HCT116 (cell line): ENCODE results near the gene SLC23A3. TPM values are rescaled to one million over a fixed set of nuclear protein-coding genes. Genes with fewer than 3 reads are reported as not detected.

Experiments used
- ATAC-seq: fragments of 200-7000 bp; cut with Tn5 transposase; 2 replicates; pipeline ENCODE4 v1.9.1; 2020; ENCODE audit warnings: mild to moderate bottlenecking, moderate library complexity
- BruUV-seq: library from RNA; stranded (reverse); fragments of 400-500 nt; replicated peaks from 2 replicates; lab custom pipeline; 2021; lab: Mats Ljungman, UMichigan
- CTCF ChIA-PET: fragments of 300-600 bp; sonication (Branson Sonifier 250); formaldehyde crosslinking; loops from one replicate; lab custom pipeline; 2021; ENCODE audit warnings: antibody characterized with exemption; lab: Charles Lee
- POLR2A ChIA-PET: fragments of 300-600, 350-600 bp; sonication (Branson Sonifier 250); formaldehyde crosslinking; loops from one replicate; lab custom pipeline; 2021; ENCODE audit warnings: antibody characterized with exemption; lab: Charles Lee
- RAD21 ChIA-PET, 2 experiments: fragments of 300-600 bp; sonication (Branson Sonifier 250); formaldehyde crosslinking; loops; one replicate each; lab custom pipeline; 2023; ENCODE audit warnings: low total read pairs in 2 of 2; ENCODE audit not compliant: uncharacterized antibody in 2 of 2, unreplicated experiment in 2 of 2, low non-redundant PET in 1 of 2; lab: Charles Lee
- DNase-seq: peaks from one replicate; pipeline ENCODE4 v3.0.0-alpha.2; 2010; ENCODE audit warnings: low read depth, low spot score
- H2AFZ ChIP-seq: fragments of 200-600 bp; shearing (Covaris generic), sonication (generic); 2 replicates; pipeline ENCODE4 v1.6.1; 2017; ENCODE audit warnings: low read depth, mixed run types, mixed read lengths, antibody characterized with exemption, low read length; ENCODE audit not compliant: poor library complexity, severe bottlenecking
- H3K27ac ChIP-seq: 2 replicates; pipeline ENCODE4 v1.5.1; 2012; ENCODE audit warnings: low read depth, low read length
- H3K27me3 ChIP-seq: fragments of 200-600 bp; sonication (generic); 2 replicates; pipeline ENCODE4 v1.6.1; 2016; ENCODE audit warnings: mixed run types, low read length, mixed read lengths; ENCODE audit not compliant: insufficient read depth
- H3K36me3 ChIP-seq, 2 experiments: fragments of 200-500 bp in 1 of 2; fragments of 200-600 bp in 1 of 2; sonication (Bioruptor generic) in 1 of 2; sonication (generic) in 1 of 2; 2 replicates each; pipeline versions ENCODE4 v1.5.1 to v1.6.1; 2014 to 2016; ENCODE audit warnings: low read length in 2 of 2, inconsistent platforms in 1 of 2, mixed read lengths in 1 of 2, mixed run types in 1 of 2; ENCODE audit not compliant: insufficient read depth in 2 of 2, control insufficient read depth in 1 of 2
- H3K4me1 ChIP-seq, 2 experiments: fragments of 200-600 bp in 1 of 2; sonication (generic) in 1 of 2; 2 replicates each; pipeline versions ENCODE4 v1.5.1 to v1.6.1; 2012 to 2017; ENCODE audit warnings: low read length in 2 of 2, inconsistent platforms in 1 of 2, mild to moderate bottlenecking in 1 of 2, mixed read lengths in 1 of 2, mixed run types in 1 of 2, moderate library complexity in 1 of 2; ENCODE audit not compliant: insufficient read depth in 2 of 2, control insufficient read depth in 1 of 2
- H3K4me2 ChIP-seq: fragments of 200-600 bp; sonication (generic); 2 replicates; pipeline ENCODE4 v1.6.1; 2017; ENCODE audit warnings: mixed run types, low read length, mixed read lengths
- H3K4me3 ChIP-seq, 2 experiments: fragments of 200-600 bp in 1 of 2; sonication (generic) in 1 of 2; replicated peaks in 1 of 2; 2 replicates each; pipeline ENCODE4 v1.5.1; 2011 to 2016; ENCODE audit warnings: low read length in 2 of 2, control low read depth in 1 of 2, low read depth in 1 of 2, mild to moderate bottlenecking in 1 of 2, mixed read lengths in 1 of 2, mixed run types in 1 of 2
- H3K79me2 ChIP-seq: fragments of 200-600 bp; sonication (generic); 2 replicates; pipeline ENCODE4 v1.6.1; 2017; ENCODE audit warnings: mild to moderate bottlenecking, mixed run types, low read length, moderate library complexity, mixed read lengths; ENCODE audit not compliant: insufficient read depth
- H3K9ac ChIP-seq: fragments of 200-600 bp; sonication (generic); 2 replicates; pipeline ENCODE4 v1.6.1; 2016; ENCODE audit warnings: low read length, mixed read lengths
- H3K9me2 ChIP-seq: fragments of 200-600 bp; sonication (generic), shearing (Covaris generic); 2 replicates; pipeline ENCODE4 v1.6.1; 2017; ENCODE audit warnings: mixed run types, mild to moderate bottlenecking, moderate library complexity; ENCODE audit not compliant: insufficient read depth
- H3K9me3 ChIP-seq, 2 experiments: fragments of 200-500 bp in 1 of 2; fragments of 200-600 bp in 1 of 2; sonication (Bioruptor generic) in 1 of 2; sonication (generic) in 1 of 2; 2 replicates each; pipeline ENCODE4 v1.6.1; 2014 to 2017; ENCODE audit warnings: low read length in 2 of 2, mixed read lengths in 2 of 2, inconsistent platforms in 1 of 2, low read depth in 1 of 2, mild to moderate bottlenecking in 1 of 2, mixed run types in 1 of 2, moderate library complexity in 1 of 2; ENCODE audit not compliant: control insufficient read depth in 1 of 2, insufficient read depth in 1 of 2
- H4K20me1 ChIP-seq: fragments of 200-600 bp; sonication (generic), shearing (Covaris generic); 2 replicates; pipeline ENCODE4 v1.6.1; 2017; ENCODE audit warnings: mixed run types, mild to moderate bottlenecking, moderate library complexity; ENCODE audit not compliant: insufficient read depth
- ATF3 ChIP-seq: IDR thresholded peaks from 2 replicates; pipeline ENCODE4 v1.6.1; 2012
- CTCF ChIP-seq, 3 experiments: fragments of 200-600 bp in 1 of 3; sonication (generic) in 1 of 3; IDR thresholded peaks in 2 of 3; conservative IDR thresholded peaks in 1 of 3; 2 replicates each; pipeline ENCODE4 v1.5.1; 2012 to 2017; ENCODE audit warnings: low read depth in 2 of 3, low read length in 2 of 3, antibody characterized with exemption in 1 of 3, borderline replicate concordance in 1 of 3, control low read depth in 1 of 3, mild to moderate bottlenecking in 1 of 3, mixed read lengths in 1 of 3, mixed run types in 1 of 3, moderate library complexity in 1 of 3; ENCODE audit not compliant: insufficient read depth in 1 of 3
- SIN3A ChIP-seq: IDR thresholded peaks from 2 replicates; pipeline ENCODE4 v1.6.1; 2012; ENCODE audit warnings: low read depth
- ZBTB33 ChIP-seq: IDR thresholded peaks from 2 replicates; pipeline ENCODE4 v1.6.1; 2011; ENCODE audit warnings: mild to moderate bottlenecking, low read length, moderate library complexity; ENCODE audit not compliant: insufficient replicate concordance; ENCODE audit errors: extremely low read depth
- intact Hi-C: fragments of 100-400 bp; cut with micrococcal nuclease; formaldehyde crosslinking; loops from 2 replicates; pipeline ENCODE4 v1.10.0; 2022
- total RNA-seq: library from RNA; stranded (reverse); gene quantifications from one replicate; pipeline ENCODE4 v1.2.1, GENCODE V29; 2021; ENCODE audit not compliant: unreplicated experiment
- TF ChIP-seq, protein P1 (sequence below): IDR thresholded peaks from 2 replicates; pipeline ENCODE4 v1.6.1; 2012; ENCODE audit warnings: low read depth

SLC23A3 gene
- total RNA-seq, 1 experiment from 2014 or later, result 4.8 TPM

GRCh38 chr2:219172231-219173154 is 2.7 kb upstream of the SLC23A3 start:
- RAD21 ChIA-PET, result no interaction called here
- no peak overlapping the region for H3K9ac ChIP-seq
- H3K9me2 ChIP-seq, result no peaks in the 10 kb centered on the region
- peaks cover 5 to 14% of the 10 kb centered on the region in 2 experiments for H3K4me1 ChIP-seq
- H3K27me3 ChIP-seq, result no peaks in the 10 kb centered on the region
- no TSS peak for BruUV-seq
- H3K79me2 ChIP-seq, result peaks cover 7% of the 10 kb centered on the region; the same call in 1 of the 2 replicates
- H3K4me2 ChIP-seq, result no peak overlapping the region
- H3K27ac ChIP-seq, result no peak overlapping the region
- no peak overlapping the region for H2AFZ ChIP-seq
- DNase-seq (no peak), ATAC-seq (no peak)
- POLR2A ChIA-PET, result no interaction called here
- H3K9me3 ChIP-seq, result no peaks in the 10 kb centered on the region
- H3K36me3 ChIP-seq, result peaks cover 0 to 7% of the 10 kb centered on the region in 2 experiments; a peak in 2 of 4 replicates
- H4K20me1 ChIP-seq, result no peaks in the 10 kb centered on the region
- CTCF ChIA-PET, result no interaction called here
- TF ChIP-seq, protein P1, sequence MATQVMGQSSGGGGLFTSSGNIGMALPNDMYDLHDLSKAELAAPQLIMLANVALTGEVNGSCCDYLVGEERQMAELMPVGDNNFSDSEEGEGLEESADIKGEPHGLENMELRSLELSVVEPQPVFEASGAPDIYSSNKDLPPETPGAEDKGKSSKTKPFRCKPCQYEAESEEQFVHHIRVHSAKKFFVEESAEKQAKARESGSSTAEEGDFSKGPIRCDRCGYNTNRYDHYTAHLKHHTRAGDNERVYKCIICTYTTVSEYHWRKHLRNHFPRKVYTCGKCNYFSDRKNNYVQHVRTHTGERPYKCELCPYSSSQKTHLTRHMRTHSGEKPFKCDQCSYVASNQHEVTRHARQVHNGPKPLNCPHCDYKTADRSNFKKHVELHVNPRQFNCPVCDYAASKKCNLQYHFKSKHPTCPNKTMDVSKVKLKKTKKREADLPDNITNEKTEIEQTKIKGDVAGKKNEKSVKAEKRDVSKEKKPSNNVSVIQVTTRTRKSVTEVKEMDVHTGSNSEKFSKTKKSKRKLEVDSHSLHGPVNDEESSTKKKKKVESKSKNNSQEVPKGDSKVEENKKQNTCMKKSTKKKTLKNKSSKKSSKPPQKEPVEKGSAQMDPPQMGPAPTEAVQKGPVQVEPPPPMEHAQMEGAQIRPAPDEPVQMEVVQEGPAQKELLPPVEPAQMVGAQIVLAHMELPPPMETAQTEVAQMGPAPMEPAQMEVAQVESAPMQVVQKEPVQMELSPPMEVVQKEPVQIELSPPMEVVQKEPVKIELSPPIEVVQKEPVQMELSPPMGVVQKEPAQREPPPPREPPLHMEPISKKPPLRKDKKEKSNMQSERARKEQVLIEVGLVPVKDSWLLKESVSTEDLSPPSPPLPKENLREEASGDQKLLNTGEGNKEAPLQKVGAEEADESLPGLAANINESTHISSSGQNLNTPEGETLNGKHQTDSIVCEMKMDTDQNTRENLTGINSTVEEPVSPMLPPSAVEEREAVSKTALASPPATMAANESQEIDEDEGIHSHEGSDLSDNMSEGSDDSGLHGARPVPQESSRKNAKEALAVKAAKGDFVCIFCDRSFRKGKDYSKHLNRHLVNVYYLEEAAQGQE, result no peak
- intact Hi-C loops, result loop anchor here (10.0 kb wide), 1 partner anchor 362 kb away; no protein-coding TSS in a partner anchor
- H3K4me3 ChIP-seq, result no peak overlapping the region

DNA sequence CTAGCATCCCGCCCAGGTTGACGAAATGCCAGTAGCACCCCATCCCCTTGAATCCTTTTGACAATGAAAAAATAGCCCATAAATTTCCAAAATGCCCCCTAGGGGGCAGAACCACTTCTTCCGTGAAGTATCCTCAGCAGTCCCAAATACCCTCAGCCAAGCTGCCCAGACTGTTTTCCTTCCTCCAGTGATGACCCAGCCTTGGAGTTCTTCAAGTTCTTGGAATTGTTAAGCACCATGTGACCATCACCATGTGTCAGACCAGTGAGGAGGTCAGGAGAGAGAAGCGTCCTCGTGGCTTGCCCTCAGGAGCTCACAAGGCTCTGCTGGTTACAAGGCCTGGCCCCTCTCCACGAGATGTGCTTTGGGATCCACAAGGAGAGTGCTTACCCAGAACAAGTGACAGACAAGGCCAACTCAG is 1.4 kb upstream of the SLC23A3 start:
- no peak overlapping the region for H3K4me3 ChIP-seq
- no peak overlapping the region for H3K4me2 ChIP-seq
- H3K27ac ChIP-seq, result no peak overlapping the region
- RAD21 ChIA-PET, result no interaction called here
- POLR2A ChIA-PET, result no interaction called here
- peaks cover 0 to 7% of the 10 kb centered on the region in 2 experiments; a peak in 2 of 4 replicates for H3K36me3 ChIP-seq
- peaks cover 7% of the 10 kb centered on the region; the same call in 1 of the 2 replicates for H3K79me2 ChIP-seq
- no TSS peak for BruUV-seq
- H4K20me1 ChIP-seq, result no peaks in the 10 kb centered on the region
- no peak overlapping the region for H2AFZ ChIP-seq
- H3K4me1 ChIP-seq, result peaks cover 5 to 8% of the 10 kb centered on the region in 2 experiments
- DNase-seq (peak; percentile 18), ATAC-seq (peak; percentile 81)
- no peak overlapping the region for H3K9ac ChIP-seq
- CTCF ChIA-PET, result interaction anchor here (0.8 to 1.7 kb wide), 7 partner anchors 40 to 180 kb away, joined by 3 to 10 read pairs (median 4); partner anchors contain the start of gene ABCB6
- TF ChIP-seq ATF3, result no peak
- TF ChIP-seq SIN3A, result no peak
- no peak for TF ChIP-seq ZBTB33
- peak in 2 of 3 experiments; percentile 73 to 80; a peak in 4 of 6 replicates for TF ChIP-seq CTCF (IDR thresholded peaks at IDR 0.05 in 2 of 3, conservative IDR thresholded peaks at IDR 0.05 in 1 of 3; ENCODE audit: borderline replicate concordance in 1 of 3, insufficient read depth in 1 of 3, low read depth in 2 of 3, low read length in 2 of 3)
- no peaks in the 10 kb centered on the region for H3K27me3 ChIP-seq
- H3K9me3 ChIP-seq, result no peaks in the 10 kb centered on the region
- intact Hi-C loops, result loop anchor here (2.0 to 10.0 kb wide), 3 partner anchors 40 to 364 kb away; no protein-coding TSS in a partner anchor
- no peaks in the 10 kb centered on the region for H3K9me2 ChIP-seq
